ENCODE measurements around the gene ATRN.
"Not testable (repeated sequence)": the region's sequence is repeated elsewhere in the genome, so short reads cannot be mapped to it uniquely, and the experiment has no call there.

ATRN gene

DNA sequence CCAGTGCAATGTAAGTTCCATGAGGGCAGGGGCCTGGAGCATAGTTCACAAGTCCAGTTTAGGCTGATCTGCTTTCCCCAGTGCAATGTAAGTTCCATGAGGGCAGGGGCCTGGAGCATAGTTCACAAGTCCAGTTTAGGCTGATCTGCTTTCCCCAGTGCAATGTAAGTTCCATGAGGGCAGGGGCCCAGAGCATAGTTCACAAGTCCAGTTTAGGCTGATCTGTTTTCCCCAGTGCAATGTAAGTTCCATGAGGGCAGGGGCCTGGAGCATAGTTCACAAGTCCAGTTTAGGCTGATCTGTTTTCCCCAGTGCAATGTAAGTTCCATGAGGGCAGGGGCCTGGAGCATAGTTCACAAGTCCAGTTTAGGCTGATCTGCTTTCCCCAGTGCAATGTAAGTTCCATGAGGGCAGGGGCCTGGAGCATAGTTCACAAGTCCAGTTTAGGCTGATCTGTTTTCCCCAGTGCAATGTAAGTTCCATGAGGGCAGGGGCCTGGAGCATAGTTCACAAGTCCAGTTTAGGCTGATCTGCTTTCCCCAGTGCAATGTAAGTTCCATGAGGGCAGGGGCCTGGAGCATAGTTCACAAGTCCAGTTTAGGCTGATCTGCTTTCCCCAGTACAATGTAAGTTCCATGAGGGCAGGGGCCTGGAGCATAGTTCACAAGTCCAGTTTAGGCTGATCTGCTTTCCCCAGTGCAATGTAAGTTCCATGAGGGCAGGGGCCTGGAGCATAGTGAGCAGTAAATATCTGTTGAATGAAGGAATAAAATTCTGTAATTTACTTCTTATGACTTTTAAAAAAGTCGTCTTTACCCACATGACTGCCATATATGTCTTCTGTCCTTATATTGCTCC, 6.4 kb downstream of the ATRN start:
- H3K27me3 ChIP-seq (replicated peaks in 2 of 5; ENCODE audit: control insufficient read depth in 4 of 5, insufficient read depth in 5 of 5, low read length in 4 of 5); DNase-seq; H3K4me1 ChIP-seq (ENCODE audit: control extremely low read depth in 1 of 4, control insufficient read depth in 4 of 4, insufficient read depth in 4 of 4, low read length in 3 of 4); H3K4me3 ChIP-seq (ENCODE audit: control insufficient read depth in 1 of 7, extremely low read depth in 1 of 7, insufficient read depth in 4 of 7, low read depth in 2 of 7, low read length in 6 of 7); H3K27ac ChIP-seq (ENCODE audit: insufficient read depth in 1 of 2, low read depth in 1 of 2, low read length in 2 of 2, poor library complexity in 1 of 2, severe bottlenecking in 2 of 2); CTCF ChIA-PET; POLR2A ChIA-PET; H3K36me3 ChIP-seq (ENCODE audit: control insufficient read depth in 4 of 4, insufficient read depth in 4 of 4, low read length in 3 of 4); H3K9me3 ChIP-seq (ENCODE audit: control extremely low read depth in 1 of 5, control insufficient read depth in 4 of 5, insufficient read depth in 2 of 5, low read depth in 1 of 5, low read length in 4 of 5): not testable (repeated sequence)
- 100% methylated on average over 1 of the region's 1 CpG for WGBS (ENCODE audit: insufficient coverage)

DNA sequence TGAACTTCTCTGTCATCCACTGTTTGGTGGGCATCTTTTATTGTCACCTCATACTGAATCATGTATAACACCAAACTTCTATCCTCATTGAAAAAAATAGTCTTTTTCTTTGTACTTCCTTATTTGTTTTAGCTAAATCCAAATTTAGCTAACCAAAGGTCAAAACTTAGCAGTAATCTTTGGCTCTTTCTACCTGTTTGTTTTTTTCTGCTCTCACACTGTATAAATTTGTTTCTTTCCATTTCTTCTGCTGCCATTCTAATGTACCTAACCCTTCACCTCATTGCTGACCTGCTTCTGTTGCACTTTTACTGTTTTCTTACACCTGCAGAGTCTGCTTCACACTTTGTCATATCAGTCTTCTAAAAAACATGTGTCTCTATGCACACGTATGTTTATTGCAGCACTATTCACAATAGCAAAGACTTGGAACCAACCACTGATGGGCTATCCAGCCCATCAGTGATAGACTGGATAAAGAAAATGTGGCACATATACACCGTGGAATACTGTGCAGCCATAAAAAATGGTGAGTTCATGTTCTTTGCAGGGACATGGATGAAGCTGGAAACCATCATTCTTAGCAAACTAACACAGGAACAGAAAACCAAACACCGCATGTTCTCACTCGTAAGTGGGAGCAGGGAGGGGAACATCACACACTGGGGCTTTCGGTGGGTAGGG, 7.2 kb downstream of the ATRN start:
- Histone ChIP-seq H3K4me1 (ENCODE audit: control extremely low read depth in 1 of 4, control insufficient read depth in 4 of 4, insufficient read depth in 4 of 4, low read length in 3 of 4) (no peaks in the 10 kb centered on the region), H3K4me3 (ENCODE audit: control insufficient read depth in 1 of 7, extremely low read depth in 1 of 7, insufficient read depth in 4 of 7, low read depth in 2 of 7, low read length in 6 of 7) (no peak overlapping the region), H3K27ac (ENCODE audit: insufficient read depth in 1 of 2, low read depth in 1 of 2, low read length in 2 of 2, poor library complexity in 1 of 2, severe bottlenecking in 2 of 2) (no peak overlapping the region), H3K27me3 (replicated peaks in 2 of 5; ENCODE audit: control insufficient read depth in 4 of 5, insufficient read depth in 5 of 5, low read length in 4 of 5) (no peaks in the 10 kb centered on the region), H3K36me3 (ENCODE audit: control insufficient read depth in 4 of 4, insufficient read depth in 4 of 4, low read length in 3 of 4) (peaks cover 0 to 5% (median 2%) of the 10 kb centered on the region in 4 experiments), H3K9me3 (ENCODE audit: control extremely low read depth in 1 of 5, control insufficient read depth in 4 of 5, insufficient read depth in 2 of 5, low read depth in 1 of 5, low read length in 4 of 5) (no peaks in the 10 kb centered on the region)
- DNase-seq = no peak
- CTCF ChIA-PET = no interaction called here
- no CpG with 5 or more reads among the region's 5 CpGs for WGBS (ENCODE audit: insufficient coverage)
- POLR2A ChIA-PET = no interaction called here

DNA sequence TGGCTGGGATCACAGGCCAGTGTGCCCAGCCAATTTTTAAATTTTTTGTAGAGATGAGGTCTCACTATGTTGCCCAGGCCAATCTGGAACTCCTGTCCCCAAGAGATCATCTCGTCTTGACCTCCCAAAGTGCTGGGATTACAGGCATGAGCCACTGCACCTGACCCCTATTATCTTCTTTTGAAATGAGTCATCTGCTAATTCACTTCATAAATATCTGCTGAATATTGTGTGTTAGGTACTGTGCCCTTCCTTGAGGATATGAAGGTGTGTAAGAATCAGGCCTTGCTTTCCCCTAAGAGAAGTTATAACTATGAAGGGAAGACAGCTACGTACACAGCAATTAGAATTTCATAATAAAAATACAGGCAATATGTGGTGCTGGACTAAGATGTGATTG, 8.2 kb downstream of the ATRN start:
- no peak for DNase-seq
- H3K27ac ChIP-seq (ENCODE audit: insufficient read depth in 1 of 2, low read depth in 1 of 2, low read length in 2 of 2, poor library complexity in 1 of 2, severe bottlenecking in 2 of 2) = no peak overlapping the region
- H3K4me1 ChIP-seq (ENCODE audit: control extremely low read depth in 1 of 4, control insufficient read depth in 4 of 4, insufficient read depth in 4 of 4, low read length in 3 of 4) = no peaks in the 10 kb centered on the region
- H3K9me3 ChIP-seq (ENCODE audit: control extremely low read depth in 1 of 5, control insufficient read depth in 4 of 5, insufficient read depth in 2 of 5, low read depth in 1 of 5, low read length in 4 of 5) = no peaks in the 10 kb centered on the region
- ChIA-PET CTCF (no interaction called here), POLR2A (no interaction called here)
- WGBS (ENCODE audit: insufficient coverage) = 100% methylated on average over 1 of the region's 2 CpGs
- no peak overlapping the region for H3K4me3 ChIP-seq (ENCODE audit: control insufficient read depth in 1 of 7, extremely low read depth in 1 of 7, insufficient read depth in 4 of 7, low read depth in 2 of 7, low read length in 6 of 7)
- peaks cover 0 to 5% (median 2%) of the 10 kb centered on the region in 4 experiments for H3K36me3 ChIP-seq (ENCODE audit: control insufficient read depth in 4 of 4, insufficient read depth in 4 of 4, low read length in 3 of 4)
- H3K27me3 ChIP-seq (replicated peaks in 2 of 5; ENCODE audit: control insufficient read depth in 4 of 5, insufficient read depth in 5 of 5, low read length in 4 of 5) = no peaks in the 10 kb centered on the region

- WGBS (ENCODE audit: insufficient coverage) = 98% methylated on average over 9 of the region's 11 CpGs
- H3K4me3 ChIP-seq (ENCODE audit: control insufficient read depth in 1 of 7, extremely low read depth in 1 of 7, insufficient read depth in 4 of 7, low read depth in 2 of 7, low read length in 6 of 7) = no peak overlapping the region
- H3K27ac ChIP-seq (ENCODE audit: insufficient read depth in 1 of 2, low read depth in 1 of 2, low read length in 2 of 2, poor library complexity in 1 of 2, severe bottlenecking in 2 of 2) = no peak overlapping the region
Observed at GRCh38 chr20:3479759-3480615, 9.2 kb downstream of the ATRN start.

DNA sequence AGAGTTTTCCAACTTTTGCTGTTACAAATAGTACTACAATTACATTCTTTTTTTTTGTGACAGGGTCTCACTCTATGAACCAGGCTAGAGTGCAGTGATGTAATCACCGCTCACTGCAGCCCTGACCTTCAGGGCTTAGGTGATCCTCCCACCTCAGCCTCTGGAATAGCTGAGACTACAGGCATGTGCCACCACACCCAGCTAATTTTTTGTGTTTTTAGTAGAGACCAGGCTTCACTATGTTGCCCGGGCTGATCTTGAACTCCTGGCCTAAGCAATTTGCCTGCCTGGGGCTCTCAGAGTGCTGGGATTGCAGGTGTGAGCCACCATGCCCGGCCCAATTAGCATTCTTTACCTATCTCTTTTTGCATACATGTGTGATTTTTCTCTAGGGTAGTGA, 12.5 kb downstream of the ATRN start:
- Histone ChIP-seq H3K36me3 (ENCODE audit: control insufficient read depth in 4 of 4, insufficient read depth in 4 of 4, low read length in 3 of 4) (peaks cover 0 to 5% (median 2%) of the 10 kb centered on the region in 4 experiments), H3K9me3 (ENCODE audit: control extremely low read depth in 1 of 5, control insufficient read depth in 4 of 5, insufficient read depth in 2 of 5, low read depth in 1 of 5, low read length in 4 of 5) (peaks cover 0 to 8% (median 1%) of the 10 kb centered on the region in 5 experiments), H3K27me3 (replicated peaks in 2 of 5; ENCODE audit: control insufficient read depth in 4 of 5, insufficient read depth in 5 of 5, low read length in 4 of 5) (no peaks in the 10 kb centered on the region), H3K4me3 (ENCODE audit: control insufficient read depth in 1 of 7, extremely low read depth in 1 of 7, insufficient read depth in 4 of 7, low read depth in 2 of 7, low read length in 6 of 7) (no peak overlapping the region), H3K27ac (ENCODE audit: insufficient read depth in 1 of 2, low read depth in 1 of 2, low read length in 2 of 2, poor library complexity in 1 of 2, severe bottlenecking in 2 of 2) (no peak overlapping the region), H3K4me1 (ENCODE audit: control extremely low read depth in 1 of 4, control insufficient read depth in 4 of 4, insufficient read depth in 4 of 4, low read length in 3 of 4) (peaks cover 0 to 1% (median 0%) of the 10 kb centered on the region in 4 experiments)
- ChIA-PET CTCF (no interaction called here), POLR2A (no interaction called here)
- no peak for DNase-seq
- 93% methylated on average over 3 of the region's 3 CpGs for WGBS (ENCODE audit: insufficient coverage)

More at GRCh38 chr20:3479759-3480615, 9.2 kb downstream of the ATRN start:
- ChIA-PET CTCF (no interaction called here), POLR2A (no interaction called here)
- DNase-seq = no peak
- Histone ChIP-seq H3K4me1 (ENCODE audit: control extremely low read depth in 1 of 4, control insufficient read depth in 4 of 4, insufficient read depth in 4 of 4, low read length in 3 of 4) (peaks cover 0 to 1% (median 0%) of the 10 kb centered on the region in 4 experiments), H3K9me3 (ENCODE audit: control extremely low read depth in 1 of 5, control insufficient read depth in 4 of 5, insufficient read depth in 2 of 5, low read depth in 1 of 5, low read length in 4 of 5) (no peaks in the 10 kb centered on the region), H3K36me3 (ENCODE audit: control insufficient read depth in 4 of 4, insufficient read depth in 4 of 4, low read length in 3 of 4) (peaks cover 0 to 5% (median 2%) of the 10 kb centered on the region in 4 experiments), H3K27me3 (replicated peaks in 2 of 5; ENCODE audit: control insufficient read depth in 4 of 5, insufficient read depth in 5 of 5, low read length in 4 of 5) (no peaks in the 10 kb centered on the region)

- Histone ChIP-seq H3K4me3 (ENCODE audit: control insufficient read depth in 1 of 7, extremely low read depth in 1 of 7, insufficient read depth in 4 of 7, low read depth in 2 of 7, low read length in 6 of 7) (no peak overlapping the region), H3K4me1 (ENCODE audit: control extremely low read depth in 1 of 4, control insufficient read depth in 4 of 4, insufficient read depth in 4 of 4, low read length in 3 of 4) (peaks cover 0 to 1% (median 0%) of the 10 kb centered on the region in 4 experiments), H3K9me3 (ENCODE audit: control extremely low read depth in 1 of 5, control insufficient read depth in 4 of 5, insufficient read depth in 2 of 5, low read depth in 1 of 5, low read length in 4 of 5) (peaks cover 0 to 8% (median 1%) of the 10 kb centered on the region in 5 experiments), H3K36me3 (ENCODE audit: control insufficient read depth in 4 of 4, insufficient read depth in 4 of 4, low read length in 3 of 4) (peaks cover 0 to 5% (median 3%) of the 10 kb centered on the region in 4 experiments), H3K27me3 (replicated peaks in 2 of 5; ENCODE audit: control insufficient read depth in 4 of 5, insufficient read depth in 5 of 5, low read length in 4 of 5) (no peaks in the 10 kb centered on the region), H3K27ac (ENCODE audit: insufficient read depth in 1 of 2, low read depth in 1 of 2, low read length in 2 of 2, poor library complexity in 1 of 2, severe bottlenecking in 2 of 2) (no peak overlapping the region)
- ChIA-PET POLR2A (interaction anchor here (0.6 kb wide), 1 partner anchor 53 kb away, joined by 3 read pairs; no protein-coding TSS in a partner anchor), CTCF (no interaction called here)
- WGBS (ENCODE audit: insufficient coverage) = no CpG with 5 or more reads among the region's 1 CpG
- DNase-seq = peak in 1 of 3 donors; percentile 13
Observed at GRCh38 chr20:3483784-3484183, 13.0 kb downstream of the ATRN start.
